EL (cell line): ENCODE measurements around the gene CPNE5.
"Not testable (repeated sequence)": the region's sequence is repeated elsewhere in the genome, so short reads cannot be mapped to it uniquely, and the experiment has no call there.

Experiments
- DNase-seq: peaks from one replicate; pipeline ENCODE4 v3.0.0-alpha.2; 2016

CPNE5 gene

GRCh38 chr6:36720251-36721141 is 118.7 kb downstream of the CPNE5 start:
- no peak for DNase-seq

GRCh38 chr6:36719126-36719525 is 120.1 kb downstream of the CPNE5 start:
- DNase-seq: no peak

GRCh38 chr6:36718560-36718959 is 120.7 kb downstream of the CPNE5 start:
- no peak for DNase-seq

GRCh38 chr6:36717871-36718540 is 121.2 kb downstream of the CPNE5 start:
- DNase-seq: no peak

GRCh38 chr6:36717231-36717825 is 121.9 kb downstream of the CPNE5 start:
- no peak for DNase-seq

- no peak for DNase-seq
Measured at GRCh38 chr6:36716476-36717093, 122.7 kb downstream of the CPNE5 start.

- DNase-seq: no peak
Measured at GRCh38 chr6:36715469-36715868, 123.8 kb downstream of the CPNE5 start.

- DNase-seq: no peak
Measured at GRCh38 chr6:36714511-36714910, 124.7 kb downstream of the CPNE5 start.

- DNase-seq: no peak
Measured at GRCh38 chr6:36713846-36714245, 125.4 kb downstream of the CPNE5 start.

GRCh38 chr6:36712816-36713215 is 126.4 kb downstream of the CPNE5 start:
- no peak for DNase-seq

GRCh38 chr6:36706339-36706738 is 132.9 kb downstream of the CPNE5 start:
- DNase-seq: no peak

GRCh38 chr6:36704961-36705577 is 134.2 kb downstream of the CPNE5 start:
- DNase-seq: not testable (repeated sequence)

- DNase-seq: no peak
Measured at GRCh38 chr6:36703982-36704381, 135.3 kb downstream of the CPNE5 start.

GRCh38 chr6:36703081-36703606 is 136.1 kb downstream of the CPNE5 start:
- no peak for DNase-seq

- no peak for DNase-seq
Measured at GRCh38 chr6:36702656-36703055, 136.6 kb downstream of the CPNE5 start.

- DNase-seq: peak; percentile 50
Measured at GRCh38 chr6:36701401-36701991, 137.7 kb downstream of the CPNE5 start.

GRCh38 chr6:36700831-36701230 is 138.4 kb downstream of the CPNE5 start:
- no peak for DNase-seq

GRCh38 chr6:36700071-36700812 is 139.0 kb downstream of the CPNE5 start:
- DNase-seq: no peak

GRCh38 chr6:36699348-36699747 is 139.9 kb downstream of the CPNE5 start:
- DNase-seq: no peak

- no peak for DNase-seq
Measured at GRCh38 chr6:36698871-36699271, 140.4 kb downstream of the CPNE5 start.

- no peak for DNase-seq
Measured at GRCh38 chr6:36698196-36698595, 141.0 kb downstream of the CPNE5 start.
